GM19395 (cell line): ENCODE measurements around the gene SORCS2.

Experiments
- ATAC-seq: cut with Tn5 transposase; IDR thresholded peaks from one replicate; pipeline ENCODE4 v1.9.1; 2021; ENCODE audit warnings: mild to moderate bottlenecking, moderate library complexity; ENCODE audit not compliant: unreplicated experiment

The SORCS2 gene

GRCh38 chr4:7638984-7639789 lies 446.8 kb downstream of the SORCS2 start:
- ATAC-seq, result no peak

GRCh38 chr4:7640136-7640535 lies 447.8 kb downstream of the SORCS2 start:
- ATAC-seq, result no peak

- no peak for ATAC-seq
Measured at GRCh38 chr4:7641712-7642111, 449.4 kb downstream of the SORCS2 start.

GRCh38 chr4:7642741-7643458 lies 450.6 kb downstream of the SORCS2 start:
- no peak for ATAC-seq

- ATAC-seq, result no peak
Measured at GRCh38 chr4:7645158-7645557, 452.8 kb downstream of the SORCS2 start.

GRCh38 chr4:7645956-7646355 lies 453.6 kb downstream of the SORCS2 start:
- ATAC-seq, result no peak

GRCh38 chr4:7646384-7647061 lies 454.2 kb downstream of the SORCS2 start:
- ATAC-seq, result no peak

GRCh38 chr4:7647186-7647585 lies 454.8 kb downstream of the SORCS2 start:
- no peak for ATAC-seq

- no peak for ATAC-seq
Measured at GRCh38 chr4:7647600-7648543, 455.5 kb downstream of the SORCS2 start.

GRCh38 chr4:7648544-7649395 lies 456.4 kb downstream of the SORCS2 start:
- ATAC-seq, result no peak

GRCh38 chr4:7649411-7649740 lies 457.0 kb downstream of the SORCS2 start:
- no peak for ATAC-seq

GRCh38 chr4:7649741-7650531 lies 457.6 kb downstream of the SORCS2 start:
- ATAC-seq, result no peak

GRCh38 chr4:7650606-7651385 lies 458.5 kb downstream of the SORCS2 start:
- no peak for ATAC-seq

GRCh38 chr4:7651461-7651921 lies 459.2 kb downstream of the SORCS2 start:
- ATAC-seq, result no peak

- ATAC-seq, result no peak
Measured at GRCh38 chr4:7652006-7652405, 459.7 kb downstream of the SORCS2 start.

GRCh38 chr4:7652451-7652881 lies 460.1 kb downstream of the SORCS2 start:
- ATAC-seq, result no peak

GRCh38 chr4:7652906-7653305 lies 460.6 kb downstream of the SORCS2 start:
- no peak for ATAC-seq
